Activated CD4-positive, CD25-positive, alpha-beta regulatory T cell treated with anti-CD3 and anti-CD28 coated beads, Interleukin-2, amount 50 U/mL, for 72 hours (primary cell): ENCODE data around the gene DNAH11.
A peak's percentile ranks its signal among the peaks of the same experiment; 100 is the strongest.
"Not testable (repeated sequence)": the region's sequence is repeated elsewhere in the genome, so short reads cannot be mapped to it uniquely, and the experiment has no call there.

ENCODE experiments used
- DNase-seq: peaks from one replicate; pipeline ENCODE4 v3.0.0; 2021

DNAH11 gene

GRCh38 chr7:21903020-21903786, 360.4 kb downstream of the DNAH11 start:
- no peak for DNase-seq

GRCh38 chr7:21908746-21909145, 365.9 kb downstream of the DNAH11 start:
- no peak for DNase-seq

GRCh38 chr7:21910253-21910652, 367.4 kb downstream of the DNAH11 start:
- no peak for DNase-seq

- no peak for DNase-seq
These were observed 368.6 kb downstream of the DNAH11 start for GRCh38 chr7:21911341-21911875.

- no peak for DNase-seq
These were observed 369.5 kb downstream of the DNAH11 start for GRCh38 chr7:21912305-21912704.

- DNase-seq: no peak
These were observed 370.3 kb downstream of the DNAH11 start for GRCh38 chr7:21912931-21913780.

- DNase-seq: no peak
These were observed 371.8 kb downstream of the DNAH11 start for GRCh38 chr7:21914671-21915070.

- no peak for DNase-seq
These were observed 372.3 kb downstream of the DNAH11 start for GRCh38 chr7:21915140-21915539.

- DNase-seq: no peak
These were observed 373.3 kb downstream of the DNAH11 start for GRCh38 chr7:21916176-21916575.

- DNase-seq: no peak
These were observed 373.8 kb downstream of the DNAH11 start for GRCh38 chr7:21916629-21917028.

GRCh38 chr7:21918216-21918615, 375.4 kb downstream of the DNAH11 start:
- no peak for DNase-seq

GRCh38 chr7:21920936-21921335, 378.1 kb downstream of the DNAH11 start:
- no peak for DNase-seq

GRCh38 chr7:21922605-21923004, 379.8 kb downstream of the DNAH11 start:
- no peak for DNase-seq

GRCh38 chr7:21923658-21924057, 380.8 kb downstream of the DNAH11 start:
- DNase-seq: no peak

GRCh38 chr7:21926448-21926847, 383.6 kb downstream of the DNAH11 start:
- DNase-seq: no peak

- DNase-seq: no peak
These were observed 384.9 kb downstream of the DNAH11 start for GRCh38 chr7:21927693-21928092.

- DNase-seq: not testable (repeated sequence)
These were observed 390.5 kb downstream of the DNAH11 start for GRCh38 chr7:21933293-21933692.

- no peak for DNase-seq
These were observed 392.0 kb downstream of the DNAH11 start for GRCh38 chr7:21934808-21935207.

GRCh38 chr7:21938463-21938862, 395.6 kb downstream of the DNAH11 start:
- no peak for DNase-seq

- peak; percentile 36 for DNase-seq
These were observed 396.5 kb downstream of the DNAH11 start for GRCh38 chr7:21939136-21939857.

- DNase-seq: no peak
These were observed 397.1 kb downstream of the DNAH11 start for GRCh38 chr7:21939858-21940372.

- no peak for DNase-seq
These were observed 398.8 kb downstream of the DNAH11 start for GRCh38 chr7:21941611-21942141.

GRCh38 chr7:21942955-21943354, 400.1 kb downstream of the DNAH11 start:
- no peak for DNase-seq
